ENCODE measurements around the gene NAV2. TPM values are rescaled to one million over a fixed set of nuclear protein-coding genes. Genes with fewer than 3 reads are reported as not detected.

The NAV2 gene
- total RNA-seq, 1 experiment from 2014 or later, result 2.1 TPM

DNA sequence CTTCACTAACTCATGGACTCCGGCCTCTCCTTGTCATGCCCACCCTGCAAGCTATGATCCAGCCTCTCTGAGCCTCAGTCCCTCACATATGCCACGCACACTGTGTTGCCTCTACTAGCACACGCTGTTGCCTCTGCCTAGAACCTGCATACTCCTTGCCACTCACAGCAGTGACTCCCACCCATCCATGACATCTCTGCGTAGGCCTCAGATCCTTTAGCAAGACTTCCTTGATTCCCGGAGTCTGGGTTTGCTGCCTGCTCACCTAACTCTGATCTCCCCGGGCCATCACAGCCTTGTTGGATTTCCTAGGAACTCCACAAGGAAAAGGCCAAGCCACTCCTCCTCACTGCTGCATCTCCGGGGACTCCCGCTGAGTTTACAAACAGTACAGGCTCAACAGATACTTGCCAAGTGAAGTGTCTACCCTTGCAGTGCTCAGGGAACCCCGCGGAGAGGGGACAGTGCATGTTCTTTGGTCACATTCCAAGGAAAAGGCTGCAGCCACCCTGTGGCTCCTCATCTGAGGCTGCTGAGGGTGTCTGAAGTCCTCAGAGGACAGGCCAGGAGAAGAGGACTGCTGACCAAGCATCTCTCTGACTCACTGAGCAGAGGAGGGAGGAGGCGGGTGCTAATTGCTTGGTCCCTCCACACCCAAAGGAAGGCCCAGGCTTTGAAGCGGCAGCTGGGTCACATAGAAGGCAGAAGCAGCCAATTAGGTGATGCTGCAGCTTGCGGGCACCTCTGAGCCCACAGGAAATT is 42.4 kb upstream of the NAV2 start:
- Histone ChIP-seq H3K9me3 (ENCODE audit: control insufficient read depth in 1 of 2, insufficient read depth in 1 of 2, low read depth in 1 of 2, low read length in 2 of 2) (no peaks in the 10 kb centered on the region), H3K27me3 (ENCODE audit: insufficient read depth, low read length) (no peaks in the 10 kb centered on the region), H3K9me2 (ENCODE audit: insufficient read depth) (no peaks in the 10 kb centered on the region), H3K36me3 (ENCODE audit: control insufficient read depth in 1 of 2, insufficient read depth in 2 of 2, low read length in 2 of 2) (no peaks in the 10 kb centered on the region), H3K9ac (ENCODE audit: low read length) (no peak overlapping the region), H3K4me1 (ENCODE audit: control insufficient read depth in 1 of 2, insufficient read depth in 2 of 2, low read length in 2 of 2) (peaks cover 6 to 36% of the 10 kb centered on the region in 2 experiments; a peak in 3 of 4 replicates), H3K4me3 (replicated peaks in 1 of 2; ENCODE audit: low read depth in 1 of 2, low read length in 2 of 2) (no peak overlapping the region), H2AFZ (ENCODE audit: low read depth, low read length, poor library complexity, severe bottlenecking) (no peak overlapping the region), H4K20me1 (ENCODE audit: insufficient read depth) (no peaks in the 10 kb centered on the region), H3K27ac (ENCODE audit: low read depth, low read length) (no peak overlapping the region), H3K4me2 (ENCODE audit: low read length) (peak overlapping the region; percentile 47), H3K79me2 (ENCODE audit: insufficient read depth, low read length) (no peaks in the 10 kb centered on the region)
- no TSS peak for BruUV-seq (replicated peaks)
- TF ChIP-seq ELF1 (IDR thresholded peaks at IDR 0.05; ENCODE audit: borderline replicate concordance, low read depth) (no peak), FOSL1 (IDR thresholded peaks at IDR 0.05; ENCODE audit: low read depth) (no peak), SP1 (IDR thresholded peaks at IDR 0.05; ENCODE audit: low read depth) (no peak), TCF7L2 (IDR thresholded peaks at IDR 0.05; ENCODE audit: borderline replicate concordance, extremely low read depth, insufficient read depth, insufficient read length) (peak; percentile 13), EGR1 (IDR thresholded peaks at IDR 0.05; ENCODE audit: low read depth) (peak; percentile 38; the same call in 1 of the 2 replicates)
- TF ChIP-seq, protein P1, sequence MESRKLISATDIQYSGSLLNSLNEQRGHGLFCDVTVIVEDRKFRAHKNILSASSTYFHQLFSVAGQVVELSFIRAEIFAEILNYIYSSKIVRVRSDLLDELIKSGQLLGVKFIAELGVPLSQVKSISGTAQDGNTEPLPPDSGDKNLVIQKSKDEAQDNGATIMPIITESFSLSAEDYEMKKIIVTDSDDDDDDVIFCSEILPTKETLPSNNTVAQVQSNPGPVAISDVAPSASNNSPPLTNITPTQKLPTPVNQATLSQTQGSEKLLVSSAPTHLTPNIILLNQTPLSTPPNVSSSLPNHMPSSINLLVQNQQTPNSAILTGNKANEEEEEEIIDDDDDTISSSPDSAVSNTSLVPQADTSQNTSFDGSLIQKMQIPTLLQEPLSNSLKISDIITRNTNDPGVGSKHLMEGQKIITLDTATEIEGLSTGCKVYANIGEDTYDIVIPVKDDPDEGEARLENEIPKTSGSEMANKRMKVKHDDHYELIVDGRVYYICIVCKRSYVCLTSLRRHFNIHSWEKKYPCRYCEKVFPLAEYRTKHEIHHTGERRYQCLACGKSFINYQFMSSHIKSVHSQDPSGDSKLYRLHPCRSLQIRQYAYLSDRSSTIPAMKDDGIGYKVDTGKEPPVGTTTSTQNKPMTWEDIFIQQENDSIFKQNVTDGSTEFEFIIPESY (IDR thresholded peaks at IDR 0.05; ENCODE audit: extremely low read depth, insufficient replicate concordance, low read length), result no peak
- peak; percentile 37 for DNase-seq (ENCODE audit: low read depth, low spot score)
- peak; percentile 75 for ATAC-seq
- ChIA-PET RAD21 (ENCODE audit: low non-redundant PET in 1 of 2, low total read pairs in 2 of 2, uncharacterized antibody in 2 of 2, unreplicated experiment in 2 of 2) (no interaction called here), POLR2A (no interaction called here), CTCF (no interaction called here)
- intact Hi-C loops (cut with micrococcal nuclease), result no loop called here

All from HCT116 (cell line).